Peyer's patch (tissue), 4 donors: Measurements from ENCODE around the gene TEX35.
A peak's percentile ranks its signal among the peaks of the same experiment; 100 is the strongest.

Experiments
- CTCF ChIP-seq, 6 experiments: fragments of 450-650 bp in 4 of 6; fragments of 200-600 bp in 2 of 6; sonication (generic) in 1 of 6; IDR thresholded peaks; one replicate each; pipeline ENCODE4 v1.5.1; 2017 to 2019; ENCODE audit warnings: antibody characterized with exemption in 6 of 6, mild to moderate bottlenecking in 3 of 6, moderate library complexity in 1 of 6
- POLR2A ChIP-seq, 2 donors: fragments of 450-650 bp; IDR thresholded peaks; one replicate each; pipeline ENCODE4 v1.5.1; 2017; ENCODE audit warnings: antibody characterized with exemption in 2 of 2, mild to moderate bottlenecking in 2 of 2, moderate library complexity in 2 of 2

GRCh38 chr1:178500091-178500770, 12.7 kb upstream of the TEX35 start:
- TF ChIP-seq POLR2A (IDR thresholded peaks at IDR 0.05) (no peak), CTCF (IDR thresholded peaks at IDR 0.05) (peak in 2 of 6 experiments; percentile 10 to 20)
